Measurements from ENCODE around the gene NTN4. TPM values are rescaled to one million over a fixed set of nuclear protein-coding genes. Genes with fewer than 3 reads are reported as not detected.

Gene NTN4
- total RNA-seq, 1 donor from 2014 or later, result 63.9 TPM

DNA sequence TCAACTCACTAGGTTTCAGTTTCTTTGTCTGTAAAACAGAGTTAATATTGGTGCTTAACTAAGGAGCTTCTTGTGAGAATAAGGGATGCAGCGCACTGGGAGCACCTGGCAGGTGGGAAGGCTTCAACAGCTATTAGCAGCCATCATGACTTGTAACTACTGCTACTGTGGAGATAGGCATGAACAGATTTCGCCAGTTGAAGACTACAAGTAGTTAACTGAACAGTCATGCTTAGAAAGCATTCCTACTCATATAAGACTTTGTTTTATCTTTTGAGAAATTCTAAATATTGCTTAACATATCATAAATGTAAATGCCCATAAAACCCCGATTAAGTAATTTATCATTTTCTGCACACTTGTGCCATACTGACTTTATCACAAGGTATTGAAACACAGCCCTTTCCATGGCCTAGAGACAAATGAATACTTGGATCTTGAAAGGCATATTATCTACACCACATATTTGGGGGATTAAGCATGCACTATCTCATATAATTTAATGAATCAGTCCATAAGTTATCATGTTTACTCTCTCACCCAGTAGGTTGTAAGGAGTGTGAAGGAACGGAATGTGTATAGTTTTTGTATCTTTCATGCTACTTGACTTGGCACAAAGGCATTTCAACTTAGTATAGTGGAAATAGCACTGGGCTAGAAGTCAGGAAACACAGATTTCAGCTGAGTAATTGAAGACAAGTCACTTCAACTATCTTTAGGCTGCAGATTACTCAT, 16.1 kb downstream of the NTN4 start:
- TF ChIP-seq, protein P1, sequence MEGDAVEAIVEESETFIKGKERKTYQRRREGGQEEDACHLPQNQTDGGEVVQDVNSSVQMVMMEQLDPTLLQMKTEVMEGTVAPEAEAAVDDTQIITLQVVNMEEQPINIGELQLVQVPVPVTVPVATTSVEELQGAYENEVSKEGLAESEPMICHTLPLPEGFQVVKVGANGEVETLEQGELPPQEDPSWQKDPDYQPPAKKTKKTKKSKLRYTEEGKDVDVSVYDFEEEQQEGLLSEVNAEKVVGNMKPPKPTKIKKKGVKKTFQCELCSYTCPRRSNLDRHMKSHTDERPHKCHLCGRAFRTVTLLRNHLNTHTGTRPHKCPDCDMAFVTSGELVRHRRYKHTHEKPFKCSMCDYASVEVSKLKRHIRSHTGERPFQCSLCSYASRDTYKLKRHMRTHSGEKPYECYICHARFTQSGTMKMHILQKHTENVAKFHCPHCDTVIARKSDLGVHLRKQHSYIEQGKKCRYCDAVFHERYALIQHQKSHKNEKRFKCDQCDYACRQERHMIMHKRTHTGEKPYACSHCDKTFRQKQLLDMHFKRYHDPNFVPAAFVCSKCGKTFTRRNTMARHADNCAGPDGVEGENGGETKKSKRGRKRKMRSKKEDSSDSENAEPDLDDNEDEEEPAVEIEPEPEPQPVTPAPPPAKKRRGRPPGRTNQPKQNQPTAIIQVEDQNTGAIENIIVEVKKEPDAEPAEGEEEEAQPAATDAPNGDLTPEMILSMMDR (IDR thresholded peaks at IDR 0.05), result no peak
- no peaks in the 10 kb centered on the region for H3K27me3 ChIP-seq
- H3K9me3 ChIP-seq, result peaks cover 4 to 5% of the 10 kb centered on the region in 2 donors
- peaks cover 0 to 3% of the 10 kb centered on the region in 2 donors for H3K4me1 ChIP-seq
- peaks cover 0 to 3% of the 10 kb centered on the region in 2 donors for H3K36me3 ChIP-seq
- intact Hi-C loops (cut with DNase I), result no loop called here
- no peak overlapping the region for H3K27ac ChIP-seq
- no peak for DNase-seq (ENCODE audit: low spot score in 2 of 2)
- H3K4me3 ChIP-seq, result no peak overlapping the region

DNA sequence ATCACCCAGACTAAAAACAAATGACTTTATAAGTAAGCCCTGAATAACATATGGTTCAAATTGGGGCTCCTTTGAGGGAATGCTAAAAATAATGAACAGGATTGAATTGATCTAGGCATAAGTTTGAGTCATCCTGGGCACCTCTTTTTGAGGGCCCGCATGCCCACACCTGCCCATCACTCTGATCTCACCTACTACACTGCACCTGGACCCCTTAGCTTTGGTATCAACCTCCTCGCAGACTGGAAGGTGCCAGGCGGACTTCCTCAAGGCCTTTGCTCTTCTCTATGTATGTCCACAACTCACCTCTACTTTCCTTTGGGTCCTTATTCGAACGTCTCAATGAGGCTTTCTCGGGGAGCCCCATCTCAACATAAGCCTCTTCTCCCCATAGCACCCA, 17.2 kb downstream of the NTN4 start:
- TF ChIP-seq, protein P1 (IDR thresholded peaks at IDR 0.05), result no peak
- intact Hi-C loops (cut with DNase I), result no loop called here
- no peak overlapping the region for H3K4me3 ChIP-seq
- H3K27me3 ChIP-seq, result no peaks in the 10 kb centered on the region
- no peak for DNase-seq (ENCODE audit: low spot score in 2 of 2)
- H3K9me3 ChIP-seq, result peaks cover 4 to 5% of the 10 kb centered on the region in 2 donors
- H3K27ac ChIP-seq, result no peak overlapping the region
- peaks cover 0 to 3% of the 10 kb centered on the region in 2 donors for H3K4me1 ChIP-seq
- peaks cover 0 to 3% of the 10 kb centered on the region in 2 donors for H3K36me3 ChIP-seq

DNA sequence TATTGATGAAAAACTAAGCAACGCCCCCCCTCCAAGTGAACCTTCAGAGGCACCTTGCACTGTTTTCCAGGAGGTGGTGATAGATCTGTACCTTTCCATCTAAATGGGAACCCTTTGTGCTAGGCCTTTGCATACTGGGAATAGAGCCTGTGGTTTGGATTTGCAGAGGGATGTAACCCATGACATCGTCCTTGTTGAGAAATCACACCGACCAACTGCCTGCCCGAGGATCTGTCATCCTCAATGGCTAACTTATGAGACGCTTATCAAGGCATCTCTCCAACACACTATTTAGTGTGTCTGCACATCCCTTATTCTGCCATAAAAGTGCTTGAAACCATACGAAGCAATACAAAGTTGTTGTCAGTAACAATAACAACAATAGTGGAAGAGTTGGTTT, 22.9 kb downstream of the NTN4 start:
- H3K36me3 ChIP-seq, result no peaks in the 10 kb centered on the region
- intact Hi-C loops (cut with DNase I), result no loop called here
- TF ChIP-seq, protein P1 (IDR thresholded peaks at IDR 0.05), result no peak
- peaks cover 0 to 19% of the 10 kb centered on the region in 2 donors for H3K4me1 ChIP-seq
- no peak overlapping the region for H3K4me3 ChIP-seq
- no peak for DNase-seq (ENCODE audit: low spot score in 2 of 2)
- H3K27ac ChIP-seq, result no peak overlapping the region
- no peaks in the 10 kb centered on the region for H3K27me3 ChIP-seq
- no peaks in the 10 kb centered on the region for H3K9me3 ChIP-seq

DNA sequence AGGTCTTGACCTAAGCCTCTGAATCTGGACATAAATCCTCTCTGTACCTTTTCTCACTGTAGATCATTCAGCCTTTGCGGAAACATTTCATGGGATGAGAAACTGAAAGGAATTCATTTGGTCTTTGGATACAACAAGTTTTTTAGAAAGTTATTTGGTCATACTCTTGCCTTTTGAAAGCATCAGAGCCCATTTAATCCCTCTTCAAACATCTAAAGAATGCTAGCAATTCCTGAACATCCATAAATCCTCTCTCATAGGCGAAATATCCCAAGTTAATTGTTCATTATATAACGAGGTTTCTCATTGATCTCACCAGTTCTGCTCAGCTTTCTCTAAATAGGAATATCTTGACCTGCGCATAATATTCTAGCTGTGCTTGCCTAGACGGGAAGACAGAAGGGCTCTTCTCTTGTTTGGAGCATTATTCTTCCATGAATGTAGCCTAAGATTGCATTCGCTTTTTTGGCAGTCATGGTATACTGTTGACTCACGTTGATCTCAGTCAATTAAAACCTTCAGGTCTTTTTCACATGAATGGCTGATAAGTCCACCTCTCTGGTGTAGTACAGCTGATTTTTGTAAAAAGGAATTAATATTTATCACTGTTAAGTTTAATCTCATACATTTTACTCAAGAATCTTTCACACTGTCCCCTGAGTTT, 24.1 kb downstream of the NTN4 start:
- peaks cover 0 to 20% of the 10 kb centered on the region in 2 donors for H3K4me1 ChIP-seq
- intact Hi-C loops (cut with DNase I), result no loop called here

DNA sequence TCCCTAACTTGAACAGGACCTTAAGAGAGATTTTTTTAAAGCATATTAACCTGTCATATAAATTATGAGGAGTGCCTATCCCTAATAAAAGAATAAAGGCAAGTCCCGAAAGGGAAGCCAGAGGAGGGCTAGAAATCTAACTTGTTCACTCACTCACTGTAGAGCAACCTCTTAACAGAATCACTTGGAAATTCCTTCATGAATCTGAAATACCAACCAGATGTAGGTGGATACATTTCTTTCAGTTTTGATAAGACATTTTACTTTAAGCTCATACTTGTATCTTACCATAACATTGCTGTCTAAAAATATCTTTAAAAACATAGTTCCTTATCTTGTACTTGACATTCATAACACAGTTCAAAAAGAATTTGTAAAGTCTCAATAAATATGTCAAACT, 25.7 kb downstream of the NTN4 start:
- TF ChIP-seq, protein P1 (IDR thresholded peaks at IDR 0.05), result no peak
- DNase-seq (ENCODE audit: low spot score in 2 of 2), result no peak
- Histone ChIP-seq H3K27ac (no peak overlapping the region), H3K4me3 (no peak overlapping the region), H3K4me1 (peaks cover 0 to 20% of the 10 kb centered on the region in 2 donors), H3K27me3 (no peaks in the 10 kb centered on the region), H3K36me3 (no peaks in the 10 kb centered on the region), H3K9me3 (no peaks in the 10 kb centered on the region)
- intact Hi-C loops (cut with DNase I), result no loop called here

More for the DNA sequence above, 24.1 kb downstream of the NTN4 start:
- TF ChIP-seq, protein P1 (IDR thresholded peaks at IDR 0.05), result no peak
- Histone ChIP-seq H3K36me3 (no peaks in the 10 kb centered on the region), H3K27ac (peak overlapping the region in 1 of 2 donors; percentile 17), H3K4me3 (no peak overlapping the region), H3K27me3 (no peaks in the 10 kb centered on the region), H3K9me3 (no peaks in the 10 kb centered on the region)
- no peak for DNase-seq (ENCODE audit: low spot score in 2 of 2)
